B cell (primary cell): Measurements from ENCODE around the gene PHACTR3.

ENCODE experiments used
- EZH2 ChIP-seq: IDR thresholded peaks from 2 replicates; pipeline ENCODE4 v1.6.1; 2012; ENCODE audit warnings: borderline replicate concordance, low read depth, mild to moderate bottlenecking, moderate library complexity, low read length; ENCODE audit not compliant: insufficient read depth, poor library complexity, severe bottlenecking
- TF ChIP-seq, protein P1 (sequence below): fragments of 200-600 bp; IDR thresholded peaks from one replicate; pipeline ENCODE4 v1.8.0; 2022; ENCODE audit warnings: antibody characterized with exemption, mild to moderate bottlenecking

DNA sequence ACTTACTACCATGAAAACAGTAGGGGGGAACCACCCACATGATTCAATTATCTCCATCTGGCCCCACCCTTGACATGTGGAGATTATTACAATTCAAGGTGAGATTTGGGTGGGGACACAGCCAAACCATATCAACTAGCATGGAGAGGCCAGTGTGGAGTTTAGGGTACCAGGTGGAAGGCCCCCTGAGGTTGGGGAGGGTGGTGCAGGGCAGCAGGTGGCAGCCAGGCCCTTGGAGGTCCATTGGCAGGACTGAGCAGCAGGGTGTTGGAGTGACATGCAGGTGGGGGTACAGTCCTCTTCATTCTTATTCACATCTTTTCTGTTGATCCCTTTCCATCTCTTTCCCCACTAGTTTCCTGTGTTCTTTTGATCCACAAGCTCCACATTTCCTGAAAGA, 42.9 kb downstream of the PHACTR3 start:
- no peak for TF ChIP-seq EZH2
- TF ChIP-seq, protein P1, sequence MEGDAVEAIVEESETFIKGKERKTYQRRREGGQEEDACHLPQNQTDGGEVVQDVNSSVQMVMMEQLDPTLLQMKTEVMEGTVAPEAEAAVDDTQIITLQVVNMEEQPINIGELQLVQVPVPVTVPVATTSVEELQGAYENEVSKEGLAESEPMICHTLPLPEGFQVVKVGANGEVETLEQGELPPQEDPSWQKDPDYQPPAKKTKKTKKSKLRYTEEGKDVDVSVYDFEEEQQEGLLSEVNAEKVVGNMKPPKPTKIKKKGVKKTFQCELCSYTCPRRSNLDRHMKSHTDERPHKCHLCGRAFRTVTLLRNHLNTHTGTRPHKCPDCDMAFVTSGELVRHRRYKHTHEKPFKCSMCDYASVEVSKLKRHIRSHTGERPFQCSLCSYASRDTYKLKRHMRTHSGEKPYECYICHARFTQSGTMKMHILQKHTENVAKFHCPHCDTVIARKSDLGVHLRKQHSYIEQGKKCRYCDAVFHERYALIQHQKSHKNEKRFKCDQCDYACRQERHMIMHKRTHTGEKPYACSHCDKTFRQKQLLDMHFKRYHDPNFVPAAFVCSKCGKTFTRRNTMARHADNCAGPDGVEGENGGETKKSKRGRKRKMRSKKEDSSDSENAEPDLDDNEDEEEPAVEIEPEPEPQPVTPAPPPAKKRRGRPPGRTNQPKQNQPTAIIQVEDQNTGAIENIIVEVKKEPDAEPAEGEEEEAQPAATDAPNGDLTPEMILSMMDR = no peak
